Adipocyte (in vitro differentiated cells): Measurements from ENCODE around the gene CSNK1A1.
A peak's percentile ranks its signal among the peaks of the same experiment; 100 is the strongest.

Source experiments
- DNase-seq: peaks from one replicate; pipeline ENCODE4 v3.0.0-alpha.2; 2015; ENCODE audit warnings: low read depth
- H3K27me3 ChIP-seq: replicated peaks from 2 replicates; pipeline ENCODE4 v1.7.0; 2013; ENCODE audit warnings: mild to moderate bottlenecking, low read length, moderate library complexity; ENCODE audit not compliant: control insufficient read depth, insufficient read depth
- H3K36me3 ChIP-seq: 2 replicates; pipeline ENCODE4 v1.7.0; 2013; ENCODE audit warnings: low read length, mild to moderate bottlenecking, moderate library complexity; ENCODE audit not compliant: control insufficient read depth, insufficient read depth, severe bottlenecking
- H3K4me1 ChIP-seq: 2 replicates; pipeline ENCODE4 v1.7.0; 2013; ENCODE audit warnings: mild to moderate bottlenecking, low read length, moderate library complexity; ENCODE audit not compliant: control insufficient read depth, insufficient read depth
- H3K4me3 ChIP-seq: 2 replicates; pipeline ENCODE4 v1.7.0; 2013; ENCODE audit warnings: mild to moderate bottlenecking, low read length, moderate library complexity
- H3K9ac ChIP-seq: 2 replicates; pipeline ENCODE4 v1.7.0; 2013; ENCODE audit warnings: mild to moderate bottlenecking, low read length, moderate library complexity
- H3K9me3 ChIP-seq: 2 replicates; pipeline ENCODE4 v1.7.0; 2013; ENCODE audit warnings: mild to moderate bottlenecking, low read length, moderate library complexity; ENCODE audit not compliant: control insufficient read depth

Gene CSNK1A1

GRCh38 chr5:149442563-149443182, 108.6 kb downstream of the CSNK1A1 start:
- peak; percentile 86 for DNase-seq
- no peaks in the 10 kb centered on the region for H3K36me3 ChIP-seq
- H3K4me3 ChIP-seq = no peak overlapping the region
- H3K4me1 ChIP-seq = peaks cover 16% of the 10 kb centered on the region
- no peaks in the 10 kb centered on the region for H3K9me3 ChIP-seq
- peak overlapping the region; percentile 73 for H3K9ac ChIP-seq
- no peaks in the 10 kb centered on the region for H3K27me3 ChIP-seq
